Measurements from ENCODE around the gene KIAA0319L.
A peak's percentile ranks its signal among the peaks of the same experiment; 100 is the strongest.

KIAA0319L gene

DNA sequence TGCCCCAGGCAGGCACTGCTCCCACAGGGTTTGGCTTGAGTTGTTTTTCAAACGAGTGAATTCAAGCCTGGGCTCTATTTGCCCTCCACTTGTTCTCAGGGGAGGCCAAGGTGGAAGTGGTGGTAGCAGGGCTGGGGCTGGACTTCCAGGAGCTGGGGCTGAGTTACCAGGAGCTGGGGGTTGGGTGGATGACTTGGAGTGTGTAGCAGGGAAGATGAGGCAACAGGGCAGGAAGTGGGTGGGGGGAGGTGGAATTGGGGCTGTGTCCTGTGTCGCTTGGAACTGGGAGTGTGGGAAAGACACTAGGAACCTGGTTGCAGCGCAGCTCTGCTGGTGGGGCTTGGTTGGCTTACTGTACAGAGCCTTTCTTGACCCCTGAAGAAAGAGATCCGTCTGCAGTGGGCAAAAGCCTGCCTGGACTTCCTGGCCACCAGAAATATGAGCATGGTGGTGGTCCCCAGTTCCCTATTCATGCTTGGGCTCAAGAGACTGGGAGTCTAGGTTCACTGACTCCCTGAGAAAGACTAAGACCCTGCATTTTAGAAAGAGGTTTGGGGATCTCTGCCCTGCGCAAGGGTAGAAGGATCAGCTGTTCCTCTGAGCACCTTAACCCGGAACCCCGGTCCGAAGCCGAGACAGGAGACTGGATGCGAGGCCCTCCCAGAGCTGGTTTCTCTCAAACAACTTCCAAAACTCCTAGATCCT is 19.0 kb upstream of the KIAA0319L start:
- no peak overlapping the region for H3K27ac ChIP-seq
- no peak for TF ChIP-seq ZFX (IDR thresholded peaks at IDR 0.05; ENCODE audit: borderline replicate concordance)
- TF ChIP-seq, protein P1, sequence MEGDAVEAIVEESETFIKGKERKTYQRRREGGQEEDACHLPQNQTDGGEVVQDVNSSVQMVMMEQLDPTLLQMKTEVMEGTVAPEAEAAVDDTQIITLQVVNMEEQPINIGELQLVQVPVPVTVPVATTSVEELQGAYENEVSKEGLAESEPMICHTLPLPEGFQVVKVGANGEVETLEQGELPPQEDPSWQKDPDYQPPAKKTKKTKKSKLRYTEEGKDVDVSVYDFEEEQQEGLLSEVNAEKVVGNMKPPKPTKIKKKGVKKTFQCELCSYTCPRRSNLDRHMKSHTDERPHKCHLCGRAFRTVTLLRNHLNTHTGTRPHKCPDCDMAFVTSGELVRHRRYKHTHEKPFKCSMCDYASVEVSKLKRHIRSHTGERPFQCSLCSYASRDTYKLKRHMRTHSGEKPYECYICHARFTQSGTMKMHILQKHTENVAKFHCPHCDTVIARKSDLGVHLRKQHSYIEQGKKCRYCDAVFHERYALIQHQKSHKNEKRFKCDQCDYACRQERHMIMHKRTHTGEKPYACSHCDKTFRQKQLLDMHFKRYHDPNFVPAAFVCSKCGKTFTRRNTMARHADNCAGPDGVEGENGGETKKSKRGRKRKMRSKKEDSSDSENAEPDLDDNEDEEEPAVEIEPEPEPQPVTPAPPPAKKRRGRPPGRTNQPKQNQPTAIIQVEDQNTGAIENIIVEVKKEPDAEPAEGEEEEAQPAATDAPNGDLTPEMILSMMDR (IDR thresholded peaks at IDR 0.05) = no peak

DNA sequence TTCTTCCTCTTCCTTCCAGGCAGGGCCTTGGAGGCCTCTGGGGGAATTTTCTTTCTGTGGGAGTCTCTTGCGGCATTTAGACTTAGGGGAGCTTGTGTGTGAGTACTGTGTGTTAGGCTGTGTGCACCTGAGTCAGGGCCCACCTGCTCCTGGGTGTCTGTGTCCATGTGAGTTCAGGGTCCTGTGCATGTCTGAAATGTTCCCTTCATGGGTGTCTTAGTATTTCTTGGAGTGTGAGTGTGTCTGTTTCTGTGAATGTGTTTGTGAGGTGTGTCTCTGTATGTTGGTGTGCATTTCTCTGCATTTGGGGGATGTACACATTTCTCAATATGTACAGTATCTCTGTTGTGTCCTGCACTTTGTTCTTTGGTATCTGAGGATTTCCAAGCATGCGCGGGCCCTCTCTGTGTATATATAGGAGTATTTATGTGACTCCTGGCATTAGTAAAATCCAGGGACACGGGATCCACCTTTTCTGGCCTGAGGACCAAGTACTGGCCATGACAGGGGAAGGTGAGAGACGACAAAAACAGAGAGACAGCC is 18.3 kb upstream of the KIAA0319L start:
- peak overlapping the region; percentile 12; the same call in 1 of the 2 replicates for H3K27ac ChIP-seq
- TF ChIP-seq ZFX (IDR thresholded peaks at IDR 0.05; ENCODE audit: borderline replicate concordance) = no peak
- TF ChIP-seq, protein P1 (IDR thresholded peaks at IDR 0.05) = no peak

DNA sequence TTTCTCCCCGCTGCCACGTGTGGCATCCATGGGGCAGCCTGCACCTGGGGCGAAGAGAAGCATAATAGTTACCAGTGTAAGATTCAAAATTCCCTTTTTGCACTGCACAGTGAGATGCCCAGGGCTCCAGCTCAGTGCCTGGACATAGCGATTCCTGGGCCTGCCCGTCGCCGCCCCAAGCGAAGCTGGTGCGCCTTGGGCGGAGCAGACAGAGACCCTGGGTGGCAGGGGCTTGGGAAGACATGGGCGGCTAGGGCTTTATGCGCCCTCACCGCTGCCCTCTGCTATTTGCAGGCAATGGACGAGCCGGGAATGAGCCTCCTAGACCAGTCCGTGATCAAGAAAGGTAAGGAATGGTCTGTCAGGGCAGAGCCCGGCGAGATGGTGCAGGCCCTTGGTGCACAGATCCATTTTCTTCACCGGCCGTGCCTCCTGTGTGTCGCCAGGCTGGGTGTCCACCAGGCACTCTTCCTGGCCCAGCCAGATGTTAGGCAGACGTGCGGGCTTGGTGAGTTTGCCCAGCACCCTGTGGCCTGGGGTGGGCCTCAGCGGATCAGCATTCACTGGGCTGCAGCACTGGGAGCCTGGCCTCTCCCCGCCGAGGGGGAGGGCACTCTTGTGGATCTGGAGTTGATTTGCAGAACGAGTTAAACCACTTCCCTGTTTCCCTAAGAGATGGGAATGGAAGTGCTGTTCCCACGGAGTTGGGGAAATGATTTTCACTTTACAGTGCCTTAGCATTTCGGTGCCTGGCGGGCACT is 17.6 kb upstream of the KIAA0319L start:
- H3K27ac ChIP-seq = peak overlapping the region; percentile 12; the same call in 1 of the 2 replicates
- TF ChIP-seq, protein P1 (IDR thresholded peaks at IDR 0.05) = no peak
- no peak for TF ChIP-seq ZFX (IDR thresholded peaks at IDR 0.05; ENCODE audit: borderline replicate concordance)

DNA sequence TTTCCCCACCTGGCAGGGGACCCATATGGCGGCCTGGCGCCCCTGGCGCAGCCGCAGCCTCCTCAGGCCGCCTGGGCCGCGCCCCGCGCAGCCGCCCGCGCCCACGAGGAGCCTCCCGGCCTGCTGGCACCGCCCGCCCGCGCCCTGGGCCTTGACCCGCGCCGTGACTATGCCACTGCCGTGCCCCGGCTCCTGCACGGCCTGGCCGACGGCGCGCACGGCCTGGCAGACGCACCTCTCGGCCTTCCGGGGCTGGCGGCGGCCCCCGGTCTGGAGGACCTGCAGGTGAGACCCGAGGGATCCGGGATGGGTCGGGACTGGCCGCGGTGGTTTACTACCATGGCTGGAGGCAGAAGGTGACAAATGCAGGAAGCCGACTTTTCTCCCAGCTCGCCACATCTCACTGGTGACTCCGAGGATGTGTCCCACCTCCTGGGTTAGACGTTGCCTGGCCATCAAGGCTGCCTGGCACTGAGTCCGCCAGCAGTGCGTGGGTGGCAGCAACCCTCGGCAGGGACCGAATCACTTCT is 17.0 kb upstream of the KIAA0319L start:
- TF ChIP-seq ZFX (IDR thresholded peaks at IDR 0.05; ENCODE audit: borderline replicate concordance) = no peak
- TF ChIP-seq, protein P1 (IDR thresholded peaks at IDR 0.05) = no peak
- H3K27ac ChIP-seq = no peak overlapping the region

DNA sequence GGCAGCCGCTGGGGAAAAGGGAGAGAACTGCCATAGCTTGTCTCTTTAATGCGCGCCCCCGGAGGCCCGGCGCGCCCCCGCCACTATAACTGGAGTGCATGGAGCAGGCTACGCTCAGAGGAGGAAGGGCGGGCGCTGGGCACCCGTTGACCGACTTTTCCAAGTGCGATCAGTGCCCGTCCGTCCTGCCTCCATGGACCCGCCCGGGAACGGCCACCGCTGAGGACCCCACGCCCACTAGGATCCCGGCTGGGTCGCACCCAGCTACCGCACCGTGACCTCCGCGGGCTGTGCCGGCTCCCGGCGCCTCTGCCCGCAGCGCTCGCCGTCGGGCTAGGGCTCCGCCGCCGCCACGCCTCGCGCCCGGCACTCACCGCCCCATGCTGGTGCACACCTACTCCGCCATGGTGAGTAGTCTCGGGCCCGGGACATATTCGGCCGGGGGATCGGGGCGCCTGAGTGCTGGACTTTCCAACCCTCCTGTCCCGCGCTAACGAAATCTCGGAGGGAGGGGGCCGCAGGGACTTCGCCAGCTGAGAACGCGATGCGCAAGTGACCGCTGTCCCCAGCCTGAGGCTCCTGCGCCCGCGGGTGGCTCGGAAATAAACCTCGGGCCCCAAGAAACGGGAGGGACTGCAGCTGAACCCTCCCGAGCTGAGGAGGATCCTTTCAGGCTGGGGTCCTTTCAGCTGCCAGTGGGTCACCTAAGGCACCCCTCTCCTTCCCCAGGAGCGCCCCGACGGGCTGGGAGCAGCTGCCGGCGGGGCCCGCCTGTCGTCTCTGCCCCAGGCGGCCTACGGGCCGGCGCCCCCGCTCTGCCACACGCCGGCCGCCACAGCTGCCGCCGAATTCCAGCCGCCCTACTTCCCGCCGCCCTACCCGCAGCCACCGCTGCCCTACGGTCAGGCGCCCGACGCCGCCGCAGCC is 16.3 kb upstream of the KIAA0319L start, which contains the start of gene TFAP2E:
Gene TFAP2E (plus strand): TSS at position 117 of the 927 bp plus-strand sequence. CDS start 264 bp downstream, at position 381.
- no peak for TF ChIP-seq ZFX (IDR thresholded peaks at IDR 0.05; ENCODE audit: borderline replicate concordance)
- TF ChIP-seq, protein P1 (IDR thresholded peaks at IDR 0.05) = no peak
- H3K27ac ChIP-seq = no peak within 1 kb of the TSS

DNA sequence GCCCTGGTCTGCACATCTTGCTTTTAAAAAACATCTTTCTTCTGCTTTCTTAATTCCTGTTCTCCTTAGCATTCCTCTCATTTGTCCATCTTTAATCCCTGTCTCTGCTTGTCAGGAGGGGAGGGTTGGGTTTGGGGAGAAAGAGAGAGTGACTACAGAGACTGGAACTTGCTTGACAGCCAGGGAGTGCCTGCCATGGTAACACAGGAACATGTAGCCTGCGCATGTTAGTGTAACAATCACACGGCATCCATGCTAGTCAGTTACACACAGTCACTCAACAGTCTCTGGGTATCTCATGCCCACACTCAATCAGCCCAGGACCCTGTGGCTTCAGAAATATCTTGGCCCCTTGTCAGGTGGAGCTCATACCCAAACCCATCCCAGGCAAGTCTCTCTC is 15.1 kb upstream of the KIAA0319L start:
- TF ChIP-seq, protein P1 (IDR thresholded peaks at IDR 0.05) = no peak
- TF ChIP-seq ZFX (IDR thresholded peaks at IDR 0.05; ENCODE audit: borderline replicate concordance) = no peak
- H3K27ac ChIP-seq = no peak overlapping the region

Data from 22Rv1 (cell line).